Uterus (tissue), 4 donors: ENCODE results near the gene RAD51B. TPM values are rescaled to one million over a fixed set of nuclear protein-coding genes. Genes with fewer than 3 reads are reported as not detected.

Source experiments
- DNase-seq, 2 donors: peaks; one replicate each; pipeline ENCODE4 v3.0.0-alpha.2; 2019 to 2020
- H3K27ac ChIP-seq, 2 donors: fragments of 200-600 bp; sonication (generic); 1 replicate in 1 of 2; 2 replicates in 1 of 2; pipeline ENCODE4 v1.5.1; 2016 to 2018
- H3K27me3 ChIP-seq, 2 donors: fragments of 200-600 bp; sonication (generic); one replicate each; pipeline ENCODE4 v1.5.1; 2018 to 2019; ENCODE audit warnings: control low read depth in 1 of 2
- H3K36me3 ChIP-seq, 2 donors: fragments of 200-600 bp; sonication (generic); one replicate each; pipeline ENCODE4 v1.5.1; 2019; ENCODE audit warnings: control low read depth in 1 of 2
- H3K4me1 ChIP-seq, 2 donors: fragments of 200-600 bp; sonication (generic); one replicate each; pipeline ENCODE4 v1.5.1; 2018 to 2019; ENCODE audit warnings: control low read depth in 1 of 2
- H3K4me3 ChIP-seq, 2 donors: fragments of 200-600 bp; sonication (generic); 1 replicate in 1 of 2; 2 replicates in 1 of 2; pipeline ENCODE4 v1.5.1; 2018 to 2019; ENCODE audit warnings: mild to moderate bottlenecking in 1 of 2
- H3K9me3 ChIP-seq, 2 donors: fragments of 200-600 bp; sonication (generic); one replicate each; pipeline ENCODE4 v1.5.1; 2019; ENCODE audit warnings: control low read depth in 1 of 2
- POLR2A ChIP-seq, 2 donors: fragments of 450-650 bp; IDR thresholded peaks; one replicate each; pipeline ENCODE4 v1.6.1; 2016; ENCODE audit warnings: antibody characterized with exemption in 2 of 2, mild to moderate bottlenecking in 1 of 2, moderate library complexity in 1 of 2
- intact Hi-C: fragments of 100-400 bp; cut with DNase I; formaldehyde crosslinking; loops from one replicate; pipeline ENCODE4 v1.15.1; 2023; ENCODE audit warnings: low total_unique reads
- total RNA-seq, 4 donors: library from RNA; depleted of rRNA in 3 of 4; stranded (reverse); fragments of >200 nt in 3 of 4; gene quantifications; one replicate each; pipeline versions ENCODE4 v1.1.0 to v1.2.4, GENCODE V29; 2014 to 2023
- TF ChIP-seq, protein P1 (sequence below), 4 experiments: fragments of 200-600 bp in 2 of 4; fragments of 450-650 bp in 2 of 4; sonication (generic) in 2 of 4; IDR thresholded peaks; one replicate each; pipeline ENCODE4 v1.5.1; 2016 to 2019; ENCODE audit warnings: antibody characterized with exemption in 4 of 4, mild to moderate bottlenecking in 2 of 4, moderate library complexity in 1 of 4
- donor health status: DM: yes; HTN: yes; CAD: no.

Gene RAD51B
- total RNA-seq, 4 donors from 2014 or later = 29.5 to 100.0 (median 70.3) TPM

DNA sequence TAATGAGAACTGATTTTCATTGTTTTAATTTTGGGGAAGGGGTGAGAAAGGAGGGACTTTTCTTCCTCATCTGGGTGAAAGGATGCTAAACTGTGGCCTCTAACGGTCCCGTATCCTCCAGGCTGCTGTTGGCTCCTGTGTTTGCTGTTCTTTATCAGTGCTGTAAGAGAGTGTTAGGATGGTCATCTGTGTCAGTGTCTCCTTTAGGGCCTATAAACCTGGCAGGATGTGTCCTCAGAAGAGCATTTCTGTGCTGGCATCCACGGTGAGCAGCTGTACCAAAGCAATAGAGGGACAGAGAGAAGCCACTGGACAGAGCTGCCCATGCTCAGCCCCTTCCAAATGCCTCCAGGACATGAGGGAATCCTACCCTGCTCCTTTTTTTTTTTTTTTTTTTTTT, 720.2 kb downstream of the RAD51B start:
- Histone ChIP-seq H3K9me3 (no peaks in the 10 kb centered on the region), H3K4me3 (no peak overlapping the region), H3K27ac (peak overlapping the region; percentile 62 to 78), H3K4me1 (peaks cover 13 to 15% of the 10 kb centered on the region in 2 donors), H3K27me3 (no peaks in the 10 kb centered on the region), H3K36me3 (no peaks in the 10 kb centered on the region)
- no peak for DNase-seq
- TF ChIP-seq, protein P1, sequence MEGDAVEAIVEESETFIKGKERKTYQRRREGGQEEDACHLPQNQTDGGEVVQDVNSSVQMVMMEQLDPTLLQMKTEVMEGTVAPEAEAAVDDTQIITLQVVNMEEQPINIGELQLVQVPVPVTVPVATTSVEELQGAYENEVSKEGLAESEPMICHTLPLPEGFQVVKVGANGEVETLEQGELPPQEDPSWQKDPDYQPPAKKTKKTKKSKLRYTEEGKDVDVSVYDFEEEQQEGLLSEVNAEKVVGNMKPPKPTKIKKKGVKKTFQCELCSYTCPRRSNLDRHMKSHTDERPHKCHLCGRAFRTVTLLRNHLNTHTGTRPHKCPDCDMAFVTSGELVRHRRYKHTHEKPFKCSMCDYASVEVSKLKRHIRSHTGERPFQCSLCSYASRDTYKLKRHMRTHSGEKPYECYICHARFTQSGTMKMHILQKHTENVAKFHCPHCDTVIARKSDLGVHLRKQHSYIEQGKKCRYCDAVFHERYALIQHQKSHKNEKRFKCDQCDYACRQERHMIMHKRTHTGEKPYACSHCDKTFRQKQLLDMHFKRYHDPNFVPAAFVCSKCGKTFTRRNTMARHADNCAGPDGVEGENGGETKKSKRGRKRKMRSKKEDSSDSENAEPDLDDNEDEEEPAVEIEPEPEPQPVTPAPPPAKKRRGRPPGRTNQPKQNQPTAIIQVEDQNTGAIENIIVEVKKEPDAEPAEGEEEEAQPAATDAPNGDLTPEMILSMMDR (IDR thresholded peaks at IDR 0.05) = no peak
- TF ChIP-seq POLR2A (IDR thresholded peaks at IDR 0.05) = no peak
- intact Hi-C loops = loop anchor here (10.0 kb wide), 1 partner anchor 245 kb away; no protein-coding TSS in a partner anchor

DNA sequence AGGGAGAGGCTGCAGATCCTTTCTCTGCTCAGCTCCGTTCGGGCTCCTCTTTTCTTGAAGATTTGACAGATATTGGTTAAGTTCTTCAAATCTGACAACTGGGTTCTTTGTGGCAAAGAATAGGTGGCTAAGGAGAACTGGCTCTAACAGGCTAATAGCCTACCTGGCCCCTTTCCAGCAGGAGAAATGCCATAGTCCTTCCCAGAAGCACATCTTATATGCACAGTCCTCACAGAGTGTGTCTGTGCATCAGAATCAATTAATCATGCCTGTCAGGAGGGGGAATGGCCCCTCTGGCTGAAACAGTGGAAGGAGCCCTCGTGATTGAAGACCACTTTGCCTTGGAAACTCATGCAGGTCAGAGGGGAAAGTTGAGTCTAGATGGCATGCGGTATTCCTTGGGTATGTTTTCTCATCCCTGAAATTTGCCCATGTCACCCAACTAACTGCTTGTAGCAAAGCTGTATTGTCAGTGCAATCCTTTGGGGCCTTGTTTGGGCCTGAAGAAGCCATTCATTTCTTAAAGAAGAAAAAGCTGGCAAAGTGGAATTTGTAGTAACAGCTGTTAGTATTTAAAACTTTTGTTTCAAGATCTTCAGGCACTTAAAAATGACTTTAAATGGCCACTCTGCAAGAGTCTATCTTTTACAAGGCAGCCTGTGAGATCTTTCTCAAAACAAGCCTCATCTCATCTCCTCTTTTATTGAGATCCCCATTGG, 721.8 kb downstream of the RAD51B start:
- H3K4me3 ChIP-seq = no peak overlapping the region
- peaks cover 19 to 20% of the 10 kb centered on the region in 2 donors for H3K4me1 ChIP-seq
- peak in 1 of 2 donors; percentile 40 for DNase-seq
- peak overlapping the region; percentile 62 to 78 for H3K27ac ChIP-seq
- H3K27me3 ChIP-seq = no peaks in the 10 kb centered on the region
- intact Hi-C loops = loop anchor here (10.0 kb wide), 1 partner anchor 243 kb away; no protein-coding TSS in a partner anchor
- H3K9me3 ChIP-seq = no peaks in the 10 kb centered on the region
- TF ChIP-seq, protein P1 (IDR thresholded peaks at IDR 0.05) = no peak
- no peak for TF ChIP-seq POLR2A (IDR thresholded peaks at IDR 0.05)
- no peaks in the 10 kb centered on the region for H3K36me3 ChIP-seq

DNA sequence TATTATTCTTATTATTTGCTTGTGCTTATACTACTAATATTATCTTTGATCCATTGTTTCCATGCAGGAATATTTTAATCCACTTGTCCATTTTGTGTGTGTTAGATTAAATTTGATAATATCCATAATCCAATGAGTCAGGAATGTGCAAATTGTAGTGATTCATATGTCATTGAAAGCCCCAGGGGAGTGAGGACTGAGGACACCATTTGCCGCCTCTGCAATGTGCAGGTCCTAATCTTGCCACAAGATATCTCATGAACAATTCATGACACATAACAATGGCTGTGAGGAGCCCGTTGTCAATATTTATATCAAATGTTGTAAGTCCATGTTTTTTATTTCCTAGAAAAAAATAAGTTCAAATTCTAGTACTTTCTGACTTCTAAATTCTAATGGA, 722.8 kb downstream of the RAD51B start:
- Histone ChIP-seq H3K4me3 (no peak overlapping the region), H3K27me3 (no peaks in the 10 kb centered on the region), H3K36me3 (no peaks in the 10 kb centered on the region), H3K4me1 (peaks cover 19 to 26% of the 10 kb centered on the region in 2 donors), H3K9me3 (no peaks in the 10 kb centered on the region), H3K27ac (peak overlapping the region; percentile 98 to 99)
- intact Hi-C loops = loop anchor here (10.0 kb wide), 1 partner anchor 242 kb away; no protein-coding TSS in a partner anchor
- TF ChIP-seq POLR2A (IDR thresholded peaks at IDR 0.05) = no peak
- TF ChIP-seq, protein P1 (IDR thresholded peaks at IDR 0.05) = no peak
- no peak for DNase-seq

DNA sequence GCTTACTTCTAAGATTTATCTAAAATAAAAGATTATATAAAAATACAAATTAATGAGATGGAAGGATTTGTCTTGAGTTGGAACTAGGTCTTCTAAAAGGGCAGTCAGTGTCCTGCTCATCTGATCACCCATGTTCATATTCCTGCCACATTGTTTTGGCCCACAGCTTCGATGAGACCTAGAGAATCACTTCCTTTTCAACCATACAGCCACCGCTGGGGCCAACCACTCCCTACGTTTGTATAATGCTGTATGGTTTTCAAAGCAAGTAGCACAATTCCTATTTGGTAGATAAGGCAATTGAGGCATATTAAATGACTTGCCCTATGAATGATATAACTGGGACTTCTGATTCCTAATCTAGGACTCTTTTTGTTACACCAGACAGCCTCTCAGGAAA, 723.9 kb downstream of the RAD51B start:
- Histone ChIP-seq H3K27ac (peak overlapping the region; percentile 98 to 99), H3K36me3 (no peaks in the 10 kb centered on the region), H3K27me3 (no peaks in the 10 kb centered on the region), H3K4me1 (peaks cover 19 to 31% of the 10 kb centered on the region in 2 donors), H3K9me3 (no peaks in the 10 kb centered on the region), H3K4me3 (no peak overlapping the region)
- TF ChIP-seq, protein P1 (IDR thresholded peaks at IDR 0.05) = no peak
- no peak for TF ChIP-seq POLR2A (IDR thresholded peaks at IDR 0.05)
- no peak for DNase-seq
- intact Hi-C loops = loop anchor here (10.0 kb wide), 1 partner anchor 241 kb away; no protein-coding TSS in a partner anchor
